ENCODE data around the gene FHOD1. TPM values are rescaled to one million over a fixed set of nuclear protein-coding genes. Genes with fewer than 3 reads are reported as not detected.

Gene FHOD1
- total RNA-seq, 3 donors from 2014 or later = 30.7 to 36.5 (median 34.1) TPM

DNA sequence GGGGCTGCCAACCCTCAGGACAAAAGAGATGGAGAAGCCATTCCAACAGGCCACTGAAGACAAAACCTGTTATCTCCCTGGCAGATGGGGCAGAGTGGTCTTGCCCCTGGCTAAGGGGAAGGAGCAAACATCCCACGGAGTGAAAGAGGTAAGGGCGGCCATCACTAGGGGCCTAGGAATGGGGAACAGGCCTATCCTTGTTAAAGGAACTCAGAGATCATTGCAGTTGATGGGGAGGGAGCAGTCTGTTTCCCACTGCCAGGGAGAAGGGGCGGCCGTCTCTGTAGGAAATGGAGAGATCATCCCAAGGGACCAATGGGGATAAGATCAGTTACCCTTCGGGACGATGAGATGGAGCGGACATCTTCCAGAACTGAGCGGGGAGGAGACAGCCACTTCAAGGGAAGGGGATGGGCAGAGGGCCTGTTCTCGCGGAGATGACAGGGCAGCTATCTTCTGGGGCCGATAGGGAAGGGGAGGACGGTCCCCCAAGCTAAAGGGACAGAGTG, 20.9 kb downstream of the FHOD1 start:
- Histone ChIP-seq H3K4me1 (ENCODE audit: low read depth) (peaks cover 8% of the 10 kb centered on the region), H3K9me3 (no peaks in the 10 kb centered on the region), H3K4me3 (peak overlapping the region; percentile 95), H3K36me3 (ENCODE audit: low read depth) (peaks cover 4% of the 10 kb centered on the region)
- ATAC-seq (no peak), DNase-seq (no peak)
- TF ChIP-seq, protein P1, sequence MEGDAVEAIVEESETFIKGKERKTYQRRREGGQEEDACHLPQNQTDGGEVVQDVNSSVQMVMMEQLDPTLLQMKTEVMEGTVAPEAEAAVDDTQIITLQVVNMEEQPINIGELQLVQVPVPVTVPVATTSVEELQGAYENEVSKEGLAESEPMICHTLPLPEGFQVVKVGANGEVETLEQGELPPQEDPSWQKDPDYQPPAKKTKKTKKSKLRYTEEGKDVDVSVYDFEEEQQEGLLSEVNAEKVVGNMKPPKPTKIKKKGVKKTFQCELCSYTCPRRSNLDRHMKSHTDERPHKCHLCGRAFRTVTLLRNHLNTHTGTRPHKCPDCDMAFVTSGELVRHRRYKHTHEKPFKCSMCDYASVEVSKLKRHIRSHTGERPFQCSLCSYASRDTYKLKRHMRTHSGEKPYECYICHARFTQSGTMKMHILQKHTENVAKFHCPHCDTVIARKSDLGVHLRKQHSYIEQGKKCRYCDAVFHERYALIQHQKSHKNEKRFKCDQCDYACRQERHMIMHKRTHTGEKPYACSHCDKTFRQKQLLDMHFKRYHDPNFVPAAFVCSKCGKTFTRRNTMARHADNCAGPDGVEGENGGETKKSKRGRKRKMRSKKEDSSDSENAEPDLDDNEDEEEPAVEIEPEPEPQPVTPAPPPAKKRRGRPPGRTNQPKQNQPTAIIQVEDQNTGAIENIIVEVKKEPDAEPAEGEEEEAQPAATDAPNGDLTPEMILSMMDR (IDR thresholded peaks at IDR 0.05) = no peak
- intact Hi-C loops (cut with DNase I, micrococcal nuclease) = no loop called here

DNA sequence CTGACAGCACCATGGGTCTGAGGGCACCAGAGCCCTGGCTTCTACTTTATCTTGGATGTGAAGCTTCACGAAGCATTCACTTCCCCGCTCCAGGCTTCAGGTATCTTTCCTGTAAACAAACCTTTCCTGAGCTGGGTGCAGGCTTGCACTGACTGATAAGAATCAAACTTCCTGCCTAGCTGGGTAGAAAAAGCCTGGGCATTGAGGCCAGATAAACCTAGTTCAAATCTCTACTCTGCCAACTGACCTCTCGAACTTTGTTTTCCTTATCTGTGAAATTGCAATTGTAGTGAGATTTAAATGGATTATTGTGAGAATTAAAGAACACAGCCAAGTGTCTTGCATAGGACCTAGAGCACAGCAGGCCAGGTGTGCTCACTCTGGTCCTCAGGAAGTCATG, 23.3 kb downstream of the FHOD1 start:
- ATAC-seq (no peak), DNase-seq (no peak)
- H3K4me3 ChIP-seq = no peak overlapping the region
- intact Hi-C loops (cut with DNase I, micrococcal nuclease) = no loop called here
- peaks cover 8% of the 10 kb centered on the region for H3K4me1 ChIP-seq (ENCODE audit: low read depth)
- H3K36me3 ChIP-seq (ENCODE audit: low read depth) = peaks cover 4% of the 10 kb centered on the region
- TF ChIP-seq, protein P1 (IDR thresholded peaks at IDR 0.05) = no peak
- H3K9me3 ChIP-seq = no peaks in the 10 kb centered on the region

DNA sequence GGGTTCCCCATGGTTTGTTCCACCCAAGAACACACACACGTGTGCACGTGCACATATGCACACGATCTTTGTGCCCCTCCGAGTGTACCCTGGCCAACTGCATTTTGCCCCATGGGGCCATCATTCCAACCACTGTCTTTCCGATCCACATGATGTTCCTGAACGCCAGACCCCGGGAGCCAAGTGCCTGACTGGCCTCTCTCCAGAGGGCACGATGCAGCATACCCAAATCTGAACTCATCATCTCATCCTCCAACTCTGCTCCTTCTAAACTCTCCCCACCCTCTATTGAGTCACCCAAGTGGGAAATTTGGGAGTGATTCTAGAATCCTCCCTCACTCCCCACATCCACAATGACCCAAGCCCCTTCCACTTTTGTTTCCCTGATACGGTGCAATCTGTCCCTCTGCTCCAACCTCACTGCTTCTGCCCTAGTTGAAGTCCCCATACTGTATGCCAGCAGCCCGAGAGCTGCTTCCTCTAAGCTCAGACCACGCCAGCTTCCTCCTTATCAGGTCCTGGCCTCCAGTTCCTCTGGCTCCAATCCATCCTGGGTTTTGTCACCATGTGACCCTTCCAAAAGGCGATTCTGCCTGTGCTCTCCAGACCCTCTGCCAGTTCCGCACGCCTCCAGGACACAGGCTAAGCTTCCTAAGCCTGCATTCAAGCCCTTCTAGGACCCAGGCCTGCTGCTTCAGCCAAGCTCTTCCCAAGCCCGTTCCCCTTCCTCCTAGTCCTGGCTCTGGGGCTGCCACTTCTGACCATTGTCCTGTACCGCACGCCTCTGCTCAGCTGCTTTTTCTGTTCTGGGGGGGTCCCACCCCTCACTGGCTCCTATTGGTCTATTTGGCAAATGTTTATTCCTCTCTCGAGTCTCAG, 30.4 kb downstream of the FHOD1 start:
- DNase-seq (no peak), ATAC-seq (peak; percentile 50)
- no peaks in the 10 kb centered on the region for H3K9me3 ChIP-seq
- H3K36me3 ChIP-seq (ENCODE audit: low read depth) = no peaks in the 10 kb centered on the region
- TF ChIP-seq, protein P1 (IDR thresholded peaks at IDR 0.05) = no peak
- no peaks in the 10 kb centered on the region for H3K4me1 ChIP-seq (ENCODE audit: low read depth)
- H3K4me3 ChIP-seq = no peak overlapping the region
- intact Hi-C loops (cut with DNase I, micrococcal nuclease) = no loop called here

DNA sequence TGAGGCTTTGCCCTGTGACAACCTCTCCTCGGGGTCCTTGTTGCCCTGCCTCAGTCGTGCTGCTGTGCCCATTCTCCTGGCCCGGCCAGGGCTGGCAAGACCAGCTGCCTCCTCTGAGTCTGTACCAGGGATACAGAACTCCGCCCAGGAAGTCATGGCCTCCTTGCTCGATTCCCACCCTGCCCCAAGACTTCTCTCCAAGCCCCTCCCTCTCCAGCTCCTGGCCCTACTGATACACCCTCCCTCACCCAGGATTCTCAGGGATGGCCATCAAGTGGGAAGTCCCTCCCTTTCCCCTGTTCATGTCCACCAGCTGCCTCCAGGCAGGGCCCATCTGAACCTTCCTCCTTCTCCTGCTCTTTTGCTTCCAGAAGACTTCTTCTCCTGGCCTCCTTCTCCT, 31.6 kb downstream of the FHOD1 start:
- TF ChIP-seq, protein P1 (IDR thresholded peaks at IDR 0.05) = no peak
- ATAC-seq = no peak
- H3K9me3 ChIP-seq = no peaks in the 10 kb centered on the region
- intact Hi-C loops (cut with DNase I, micrococcal nuclease) = no loop called here
- H3K36me3 ChIP-seq (ENCODE audit: low read depth) = no peaks in the 10 kb centered on the region
- no peaks in the 10 kb centered on the region for H3K4me1 ChIP-seq (ENCODE audit: low read depth)
- no peak overlapping the region for H3K4me3 ChIP-seq
- no peak for DNase-seq

DNA sequence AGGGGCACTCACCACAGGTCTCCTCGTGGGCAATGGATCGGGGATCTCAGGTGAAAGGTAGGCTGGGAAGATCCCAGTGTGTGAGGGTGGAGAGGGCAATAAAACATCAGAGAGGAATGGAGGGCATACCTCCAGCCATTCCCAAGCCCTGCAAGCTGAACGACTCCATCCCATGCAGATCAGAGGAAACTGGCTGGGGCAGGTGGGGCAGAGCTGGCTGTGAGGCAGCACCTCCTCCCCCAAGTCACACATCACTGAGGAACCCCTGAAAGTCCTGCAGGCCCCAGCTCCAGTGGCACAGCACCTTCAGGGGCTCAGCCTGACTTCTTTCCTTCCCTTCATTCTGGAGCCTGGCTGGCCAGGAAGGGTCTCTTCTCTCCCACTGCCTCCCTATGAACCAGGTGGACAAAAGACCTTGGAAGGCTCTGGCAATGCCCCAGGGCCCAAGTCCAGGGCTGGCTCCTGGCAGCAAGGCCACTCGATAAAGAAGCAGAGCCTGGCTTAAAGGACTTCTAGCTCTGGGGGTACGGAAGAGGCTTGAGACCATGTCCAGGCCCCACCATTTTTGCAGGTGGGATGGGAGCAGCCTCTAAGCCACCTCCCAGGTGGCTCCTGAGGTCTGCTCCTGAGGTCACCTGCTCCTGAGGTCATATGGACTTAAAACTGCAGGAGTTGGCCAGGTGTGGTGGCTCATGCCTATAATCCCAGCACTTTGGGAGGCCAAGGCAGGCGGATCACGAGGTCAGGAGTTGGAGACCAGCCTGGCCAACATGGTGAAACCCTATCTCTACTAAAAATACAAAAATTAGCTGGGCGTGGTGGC, 33.9 kb downstream of the FHOD1 start:
- ATAC-seq (no peak), DNase-seq (no peak)
- TF ChIP-seq, protein P1 (IDR thresholded peaks at IDR 0.05) = no peak
- Histone ChIP-seq H3K9me3 (no peaks in the 10 kb centered on the region), H3K4me3 (no peak overlapping the region), H3K36me3 (ENCODE audit: low read depth) (no peaks in the 10 kb centered on the region), H3K4me1 (ENCODE audit: low read depth) (no peaks in the 10 kb centered on the region)
- intact Hi-C loops (cut with DNase I, micrococcal nuclease) = no loop called here

Data from mucosa of descending colon (tissue), 3 donors.